Testis (tissue), 3 donors: Measurements from ENCODE around the gene CELF2. TPM values are rescaled to one million over a fixed set of nuclear protein-coding genes. Genes with fewer than 3 reads are reported as not detected.

ENCODE experiments used
- DNase-seq: peaks from one replicate; pipeline ENCODE4 v3.0.0-alpha.2; 2019
- H3K27ac ChIP-seq, 2 donors: fragments of 200-600 bp; sonication (generic); one replicate each; pipeline ENCODE4 v1.5.1; 2019
- H3K27me3 ChIP-seq: fragments of 200-600 bp; sonication (generic); one replicate; pipeline ENCODE4 v1.5.1; 2019
- H3K36me3 ChIP-seq: fragments of 200-600 bp; sonication (generic); one replicate; pipeline ENCODE4 v1.5.1; 2017; ENCODE audit warnings: low read depth; ENCODE audit errors: missing control alignments
- H3K4me1 ChIP-seq: fragments of 200-600 bp; sonication (generic); one replicate; pipeline ENCODE4 v1.5.1; 2019
- H3K4me3 ChIP-seq, 2 donors: fragments of 200-600 bp; sonication (generic); one replicate each; pipeline ENCODE4 v1.5.1; 2017 to 2019
- H3K9me3 ChIP-seq: fragments of 200-600 bp; sonication (generic); one replicate; pipeline ENCODE4 v1.5.1; 2017
- POLR2A ChIP-seq: fragments of 450-650 bp; IDR thresholded peaks from one replicate; pipeline ENCODE4 v1.6.1; 2017; ENCODE audit warnings: antibody characterized with exemption, mild to moderate bottlenecking, moderate library complexity
- WGBS, 2 donors: methylation state at CpG; one replicate each; pipeline ENCODE4 v1.1.5; 2018; 5-methylcytosine and 5-hydroxymethylcytosine counted together
- intact Hi-C: fragments of 100-400 bp; cut with DNase I; formaldehyde crosslinking; loops from one replicate; pipeline ENCODE4 v1.15.1; 2023; ENCODE audit warnings: low total_unique reads
- polyA plus RNA-seq: library from polyadenylated mRNA; stranded (reverse); fragments of 350-450 nt; fragmentation: Illumina TruSeq; extraction: RNeasy Lipid Tissue Mini Kit (QIAGEN cat#74804); gene quantifications from one replicate; pipeline ENCODE4 v1.2.3, GENCODE V29; 2014; ENCODE audit warnings: low read depth, low replicate concordance; ENCODE audit not compliant: insufficient read depth
- total RNA-seq, 2 donors: library from RNA; depleted of rRNA; stranded (reverse); fragments of >200 nt; gene quantifications; one replicate each; pipeline ENCODE4 v1.2.3, GENCODE V29; 2016
- TF ChIP-seq, protein P1 (sequence below), 3 experiments: fragments of 450-650 bp in 2 of 3; fragments of 200-600 bp in 1 of 3; sonication (generic) in 1 of 3; IDR thresholded peaks; one replicate each; pipeline ENCODE4 v1.5.1; 2016 to 2019; ENCODE audit warnings: antibody characterized with exemption in 3 of 3, mild to moderate bottlenecking in 2 of 3, moderate library complexity in 1 of 3

Gene CELF2
- total and polyA plus RNA-seq, 3 donors from 2014 or later = 17.5 to 41.6 (median 27.8) TPM

DNA sequence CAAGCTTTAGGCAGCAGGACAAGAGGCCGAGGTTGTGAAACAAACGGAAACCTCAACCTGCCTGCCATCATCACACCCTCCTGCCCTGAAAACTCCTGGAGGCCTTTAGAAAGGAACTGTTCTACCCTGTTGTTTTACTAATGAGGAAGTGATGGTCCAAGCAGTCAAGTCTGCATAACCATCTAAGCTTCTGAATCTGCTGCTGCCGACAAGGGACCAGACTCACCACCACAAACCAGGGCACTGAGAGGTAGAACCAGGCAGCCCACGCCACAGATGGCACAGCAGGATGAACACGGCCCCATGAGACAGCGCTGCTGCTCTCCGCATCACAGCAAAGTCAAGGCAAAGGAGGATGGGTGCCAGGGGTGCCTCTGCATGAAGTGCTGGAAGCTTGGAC lies 209.4 kb downstream of the CELF2 start:
- intact Hi-C loops = no loop called here
- no peak overlapping the region for H3K27ac ChIP-seq
- no peaks in the 10 kb centered on the region for H3K36me3 ChIP-seq
- H3K27me3 ChIP-seq = no peaks in the 10 kb centered on the region
- TF ChIP-seq, protein P1, sequence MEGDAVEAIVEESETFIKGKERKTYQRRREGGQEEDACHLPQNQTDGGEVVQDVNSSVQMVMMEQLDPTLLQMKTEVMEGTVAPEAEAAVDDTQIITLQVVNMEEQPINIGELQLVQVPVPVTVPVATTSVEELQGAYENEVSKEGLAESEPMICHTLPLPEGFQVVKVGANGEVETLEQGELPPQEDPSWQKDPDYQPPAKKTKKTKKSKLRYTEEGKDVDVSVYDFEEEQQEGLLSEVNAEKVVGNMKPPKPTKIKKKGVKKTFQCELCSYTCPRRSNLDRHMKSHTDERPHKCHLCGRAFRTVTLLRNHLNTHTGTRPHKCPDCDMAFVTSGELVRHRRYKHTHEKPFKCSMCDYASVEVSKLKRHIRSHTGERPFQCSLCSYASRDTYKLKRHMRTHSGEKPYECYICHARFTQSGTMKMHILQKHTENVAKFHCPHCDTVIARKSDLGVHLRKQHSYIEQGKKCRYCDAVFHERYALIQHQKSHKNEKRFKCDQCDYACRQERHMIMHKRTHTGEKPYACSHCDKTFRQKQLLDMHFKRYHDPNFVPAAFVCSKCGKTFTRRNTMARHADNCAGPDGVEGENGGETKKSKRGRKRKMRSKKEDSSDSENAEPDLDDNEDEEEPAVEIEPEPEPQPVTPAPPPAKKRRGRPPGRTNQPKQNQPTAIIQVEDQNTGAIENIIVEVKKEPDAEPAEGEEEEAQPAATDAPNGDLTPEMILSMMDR (IDR thresholded peaks at IDR 0.05) = no peak
- no peak for TF ChIP-seq POLR2A
- no peak overlapping the region for H3K4me3 ChIP-seq
- DNase-seq = no peak
- no peaks in the 10 kb centered on the region for H3K4me1 ChIP-seq
- H3K9me3 ChIP-seq = no peaks in the 10 kb centered on the region
- whole genome bisulfite sequencing, 2 donors = 98% methylated on average over 7 of the region's 7 CpGs

DNA sequence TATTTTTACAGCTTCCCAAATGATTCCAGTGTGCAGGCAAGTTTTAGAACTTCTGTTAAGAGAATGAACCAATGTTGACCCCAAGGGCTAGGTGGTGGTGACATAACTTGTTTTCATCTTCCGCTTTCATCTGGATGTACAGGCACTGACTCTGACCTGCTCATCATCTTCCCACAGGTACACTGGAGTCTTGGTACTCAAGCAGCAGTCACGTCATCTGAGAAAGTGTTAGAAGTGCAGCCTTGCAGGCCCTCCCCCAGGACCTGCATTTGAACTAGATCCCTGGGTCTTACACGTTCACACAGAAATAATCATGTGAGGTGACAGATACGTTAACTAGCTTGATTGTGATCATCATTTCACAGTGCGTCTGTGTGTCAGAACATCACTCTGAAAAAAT lies 212.2 kb downstream of the CELF2 start:
- 98 to 99% methylated on average over 5 of the region's 5 CpGs for WGBS, 2 donors
- H3K4me1 ChIP-seq = no peaks in the 10 kb centered on the region
- no peak for DNase-seq
- intact Hi-C loops = no loop called here
- no peaks in the 10 kb centered on the region for H3K9me3 ChIP-seq
- H3K27ac ChIP-seq = no peak overlapping the region
- TF ChIP-seq POLR2A = no peak
- TF ChIP-seq, protein P1 (IDR thresholded peaks at IDR 0.05) = no peak
- H3K4me3 ChIP-seq = no peak overlapping the region
- H3K27me3 ChIP-seq = no peaks in the 10 kb centered on the region
- no peaks in the 10 kb centered on the region for H3K36me3 ChIP-seq

DNA sequence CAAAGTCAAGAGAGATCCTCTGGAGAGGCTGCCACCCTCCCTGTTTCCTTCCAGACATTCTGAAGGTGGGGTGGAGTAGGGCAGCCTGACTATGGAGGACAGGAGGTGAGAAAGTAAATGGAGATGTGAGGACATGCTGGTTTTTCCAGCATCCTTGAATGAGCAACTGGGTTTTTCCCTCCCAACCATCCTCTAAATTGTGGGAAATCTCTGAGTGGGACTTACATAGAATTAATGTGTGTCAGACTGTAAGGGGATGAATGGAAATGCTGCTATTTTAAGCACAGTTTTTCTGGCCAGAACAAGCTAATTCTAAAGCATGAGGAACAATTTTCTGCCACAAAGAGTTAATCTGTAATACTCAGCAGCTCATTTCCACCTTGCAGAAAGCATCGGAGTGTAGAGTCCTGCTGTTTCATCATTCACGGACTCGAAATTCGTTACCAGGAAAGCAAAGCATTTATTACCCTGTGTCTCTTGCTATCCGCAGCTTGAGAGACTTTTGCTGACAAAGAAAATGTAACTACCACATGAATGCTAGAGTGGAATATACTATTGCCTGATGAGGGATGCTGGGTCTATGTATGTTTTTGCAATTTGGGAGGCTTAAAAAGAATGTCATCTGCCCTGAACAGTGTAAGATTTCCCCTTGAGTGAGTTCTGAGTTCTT lies 213.0 kb downstream of the CELF2 start:
- Histone ChIP-seq H3K9me3 (no peaks in the 10 kb centered on the region), H3K4me3 (no peak overlapping the region), H3K27me3 (no peaks in the 10 kb centered on the region), H3K36me3 (no peaks in the 10 kb centered on the region), H3K27ac (no peak overlapping the region), H3K4me1 (no peaks in the 10 kb centered on the region)
- 83 to 86% methylated on average over 5 of the region's 5 CpGs for WGBS, 2 donors
- DNase-seq = no peak
- intact Hi-C loops = no loop called here
- TF ChIP-seq, protein P1 (IDR thresholded peaks at IDR 0.05) = no peak
- no peak for TF ChIP-seq POLR2A

DNA sequence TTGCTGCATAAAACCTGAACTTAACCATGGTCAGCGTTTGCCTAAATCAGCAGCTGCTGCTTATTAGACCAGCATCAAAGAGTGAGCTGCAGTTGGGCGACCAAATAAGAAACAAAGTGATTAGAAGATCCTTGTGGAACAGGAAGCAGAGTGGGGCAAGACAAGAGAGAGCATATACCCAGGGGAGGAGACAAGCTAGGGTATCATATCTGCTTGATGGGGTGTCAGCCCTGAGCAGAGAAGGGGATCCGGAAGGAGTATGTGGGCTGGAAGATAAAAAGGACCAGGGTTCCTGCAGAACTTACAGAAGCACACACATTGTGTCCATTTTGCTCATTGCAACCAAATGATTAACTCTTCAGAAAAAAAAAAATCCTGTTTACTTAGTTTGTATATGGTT lies 213.6 kb downstream of the CELF2 start:
- Histone ChIP-seq H3K27ac (no peak overlapping the region), H3K9me3 (no peaks in the 10 kb centered on the region), H3K4me3 (no peak overlapping the region), H3K36me3 (no peaks in the 10 kb centered on the region), H3K4me1 (no peaks in the 10 kb centered on the region), H3K27me3 (no peaks in the 10 kb centered on the region)
- intact Hi-C loops = no loop called here
- WGBS, 2 donors = 85 to 87% methylated on average over 3 of the region's 3 CpGs
- TF ChIP-seq, protein P1 (IDR thresholded peaks at IDR 0.05) = no peak
- TF ChIP-seq POLR2A = no peak
- no peak for DNase-seq
